ENCODE data around the gene ETV6. TPM values are rescaled to one million over a fixed set of nuclear protein-coding genes. Genes with fewer than 3 reads are reported as not detected.

Gene ETV6
- total RNA-seq, 1 experiment from 2014 or later: 89.1 TPM

DNA sequence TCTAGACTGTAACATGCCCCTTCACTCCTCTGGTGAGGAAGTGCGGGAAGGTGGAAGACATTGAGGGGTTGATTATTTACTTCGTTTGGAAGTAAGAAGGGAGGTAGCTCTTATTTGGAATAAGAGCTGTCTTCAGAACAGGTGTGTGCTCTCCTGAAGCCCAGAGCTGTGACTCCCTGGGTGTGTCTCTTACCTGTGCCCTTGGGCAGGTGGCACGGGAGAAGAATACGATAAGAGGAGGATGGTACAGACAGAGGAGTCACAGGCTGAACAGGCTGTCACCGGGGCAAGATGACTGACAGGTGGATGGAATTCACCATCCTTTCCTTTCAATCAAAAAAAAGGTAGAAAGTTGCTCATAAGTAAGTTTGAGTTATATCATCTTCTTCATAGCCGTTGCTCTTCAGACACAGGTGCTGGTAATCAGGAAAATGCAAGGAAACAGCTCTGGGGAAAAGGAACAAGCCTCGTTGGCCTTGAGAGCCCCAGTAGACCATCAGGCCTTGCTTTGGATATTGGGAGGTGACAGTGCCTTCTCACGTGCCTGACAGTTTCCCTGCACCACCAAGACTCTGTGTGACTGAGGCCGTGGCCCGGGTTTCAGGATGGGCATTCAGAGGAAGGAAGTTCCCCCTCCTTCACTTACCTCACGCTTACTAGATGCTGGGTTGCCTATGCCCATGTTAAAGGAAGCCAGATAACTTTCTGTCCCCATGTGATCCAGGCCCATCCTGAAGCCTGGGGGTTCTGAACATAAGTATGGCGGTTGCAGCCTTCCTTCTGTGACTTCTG lies 120.4 kb downstream of the ETV6 start:
- BruUV-seq (replicated peaks): no TSS peak
- no peaks in the 10 kb centered on the region for H3K9me3 Mint-ChIP-seq (ENCODE audit: low read depth, unreplicated experiment)
- peaks cover 8% of the 10 kb centered on the region for H3K36me3 Mint-ChIP-seq (ENCODE audit: insufficient read depth, unreplicated experiment)
- no peak for DNase-seq
- intact Hi-C loops (cut with micrococcal nuclease; ENCODE audit: unreplicated experiment): no loop called here
- H3K27ac Mint-ChIP-seq (ENCODE audit: unreplicated experiment): peak overlapping the region; percentile 51
- TF ChIP-seq, protein P1, sequence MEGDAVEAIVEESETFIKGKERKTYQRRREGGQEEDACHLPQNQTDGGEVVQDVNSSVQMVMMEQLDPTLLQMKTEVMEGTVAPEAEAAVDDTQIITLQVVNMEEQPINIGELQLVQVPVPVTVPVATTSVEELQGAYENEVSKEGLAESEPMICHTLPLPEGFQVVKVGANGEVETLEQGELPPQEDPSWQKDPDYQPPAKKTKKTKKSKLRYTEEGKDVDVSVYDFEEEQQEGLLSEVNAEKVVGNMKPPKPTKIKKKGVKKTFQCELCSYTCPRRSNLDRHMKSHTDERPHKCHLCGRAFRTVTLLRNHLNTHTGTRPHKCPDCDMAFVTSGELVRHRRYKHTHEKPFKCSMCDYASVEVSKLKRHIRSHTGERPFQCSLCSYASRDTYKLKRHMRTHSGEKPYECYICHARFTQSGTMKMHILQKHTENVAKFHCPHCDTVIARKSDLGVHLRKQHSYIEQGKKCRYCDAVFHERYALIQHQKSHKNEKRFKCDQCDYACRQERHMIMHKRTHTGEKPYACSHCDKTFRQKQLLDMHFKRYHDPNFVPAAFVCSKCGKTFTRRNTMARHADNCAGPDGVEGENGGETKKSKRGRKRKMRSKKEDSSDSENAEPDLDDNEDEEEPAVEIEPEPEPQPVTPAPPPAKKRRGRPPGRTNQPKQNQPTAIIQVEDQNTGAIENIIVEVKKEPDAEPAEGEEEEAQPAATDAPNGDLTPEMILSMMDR (IDR thresholded peaks at IDR 0.05; ENCODE audit: unreplicated experiment): no peak
- H3K4me1 Mint-ChIP-seq (ENCODE audit: low read depth, unreplicated experiment): peaks cover 78% of the 10 kb centered on the region
- H3K4me3 Mint-ChIP-seq (ENCODE audit: low read depth, unreplicated experiment): no peak overlapping the region
- CTCF ChIA-PET: no interaction called here
- no peaks in the 10 kb centered on the region for H3K27me3 Mint-ChIP-seq (ENCODE audit: unreplicated experiment)

DNA sequence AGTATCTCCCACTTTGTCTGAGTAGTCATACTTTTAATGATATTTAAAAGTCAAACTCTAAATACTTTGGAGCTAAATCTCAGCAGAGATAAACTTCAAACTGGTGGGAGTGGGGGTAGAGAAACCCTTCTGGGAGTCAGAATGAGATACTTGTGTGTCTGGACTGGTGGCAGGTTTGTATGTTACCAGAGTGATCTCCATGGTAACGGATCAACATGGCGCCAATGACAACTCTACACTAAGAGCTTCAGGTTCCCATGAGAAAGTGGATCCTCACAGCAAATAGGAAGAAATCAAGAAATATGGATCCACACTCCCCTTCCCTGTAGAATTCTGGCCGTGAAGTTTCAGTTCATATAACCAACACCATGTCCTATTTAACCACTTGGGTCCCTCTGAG lies 121.9 kb downstream of the ETV6 start:
- DNase-seq: no peak
- peak overlapping the region; percentile 28 for H3K27ac Mint-ChIP-seq (ENCODE audit: unreplicated experiment)
- TF ChIP-seq, protein P1 (IDR thresholded peaks at IDR 0.05; ENCODE audit: unreplicated experiment): no peak
- CTCF ChIA-PET: interaction anchor here (0.9 kb wide), 1 partner anchor 25 kb away, joined by 3 read pairs; no protein-coding TSS in a partner anchor
- H3K36me3 Mint-ChIP-seq (ENCODE audit: insufficient read depth, unreplicated experiment): peaks cover 7% of the 10 kb centered on the region
- no TSS peak for BruUV-seq (replicated peaks)
- H3K4me1 Mint-ChIP-seq (ENCODE audit: low read depth, unreplicated experiment): peaks cover 64% of the 10 kb centered on the region
- H3K9me3 Mint-ChIP-seq (ENCODE audit: low read depth, unreplicated experiment): no peaks in the 10 kb centered on the region
- H3K4me3 Mint-ChIP-seq (ENCODE audit: low read depth, unreplicated experiment): no peak overlapping the region
- intact Hi-C loops (cut with micrococcal nuclease; ENCODE audit: unreplicated experiment): no loop called here
- no peaks in the 10 kb centered on the region for H3K27me3 Mint-ChIP-seq (ENCODE audit: unreplicated experiment)

DNA sequence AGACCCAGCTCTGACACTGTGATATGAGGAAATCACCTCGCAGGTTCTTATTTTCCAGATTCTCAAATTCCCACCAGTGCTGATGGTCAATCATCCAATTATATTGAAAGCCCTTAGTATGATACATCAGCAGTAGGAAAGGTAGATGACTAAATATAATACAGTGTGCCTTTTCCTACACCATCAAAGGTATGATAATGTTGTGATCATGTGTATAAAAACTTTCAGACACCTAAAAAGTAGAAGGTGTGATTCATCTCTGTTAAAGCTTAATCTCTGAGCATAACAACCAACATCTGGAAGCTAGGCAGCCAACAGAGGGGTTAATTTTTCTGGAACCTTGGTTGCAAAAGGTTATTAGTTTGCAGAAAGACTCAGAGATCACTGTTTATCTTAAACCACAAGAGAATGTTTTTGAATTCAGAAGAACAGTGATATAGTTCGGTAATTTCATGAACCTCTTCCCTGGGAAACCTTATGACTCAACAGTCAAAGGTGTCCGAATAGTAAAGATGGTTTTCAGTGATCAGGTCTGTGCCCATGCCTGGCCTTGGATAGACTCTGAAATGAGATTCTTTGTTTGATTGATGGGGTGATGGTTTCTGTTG lies 122.5 kb downstream of the ETV6 start:
- CTCF ChIA-PET: interaction anchor here (0.9 to 1.1 kb wide), 2 partner anchors 26 to 237 kb away, joined by 3 read pairs; no protein-coding TSS in a partner anchor
- DNase-seq: no peak

DNA sequence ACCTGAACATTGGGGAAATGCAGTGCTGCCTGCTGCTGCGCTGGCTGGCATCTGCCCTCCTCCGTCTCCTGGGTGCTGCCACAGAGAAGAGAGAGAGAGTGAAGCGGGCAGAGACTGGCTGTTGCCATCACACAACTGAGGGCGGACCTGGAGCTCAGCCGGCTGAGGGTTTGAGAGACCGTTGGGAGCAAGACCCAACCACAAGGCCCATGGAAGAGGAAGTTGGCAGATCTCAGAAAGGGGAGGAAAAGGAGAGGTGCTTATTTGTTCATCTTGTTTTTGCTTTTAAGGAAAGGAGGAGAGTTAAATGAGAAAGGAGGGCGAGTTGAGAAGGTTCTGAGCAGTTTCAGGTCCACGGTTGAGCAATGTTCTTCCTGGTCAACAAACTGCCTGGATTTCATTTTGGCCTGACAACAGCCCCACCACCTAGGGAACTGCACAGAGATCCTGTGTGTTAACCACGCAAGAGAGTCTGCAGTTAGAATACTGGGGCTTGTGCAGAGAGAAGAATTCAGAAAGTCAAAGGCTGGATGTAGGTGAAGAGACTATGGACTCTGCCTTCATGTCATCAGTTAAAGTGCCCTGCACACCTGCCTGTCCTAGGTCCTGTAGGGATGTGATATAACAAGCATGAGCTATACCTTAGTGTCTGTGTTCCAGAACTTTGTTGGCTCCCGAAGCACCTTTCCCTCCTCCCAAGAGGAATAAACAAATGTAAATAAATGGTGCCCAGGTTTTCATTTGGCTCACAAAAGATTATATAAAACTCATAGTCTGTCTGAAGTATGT lies 124.6 kb downstream of the ETV6 start:
- TF ChIP-seq, protein P1 (IDR thresholded peaks at IDR 0.05; ENCODE audit: unreplicated experiment): no peak
- Mint-ChIP-seq H3K27ac (ENCODE audit: unreplicated experiment) (no peak overlapping the region), H3K9me3 (ENCODE audit: low read depth, unreplicated experiment) (no peaks in the 10 kb centered on the region), H3K36me3 (ENCODE audit: insufficient read depth, unreplicated experiment) (peaks cover 7% of the 10 kb centered on the region), H3K4me3 (ENCODE audit: low read depth, unreplicated experiment) (no peak overlapping the region), H3K27me3 (ENCODE audit: unreplicated experiment) (no peaks in the 10 kb centered on the region), H3K4me1 (ENCODE audit: low read depth, unreplicated experiment) (peaks cover 37% of the 10 kb centered on the region)
- DNase-seq: no peak
- intact Hi-C loops (cut with micrococcal nuclease; ENCODE audit: unreplicated experiment): no loop called here
- no TSS peak for BruUV-seq (replicated peaks)
- CTCF ChIA-PET: no interaction called here

More for the DNA sequence above, 122.5 kb downstream of the ETV6 start:
- peak overlapping the region; percentile 61 for H3K27ac Mint-ChIP-seq (ENCODE audit: unreplicated experiment)
- no peak overlapping the region for H3K4me3 Mint-ChIP-seq (ENCODE audit: low read depth, unreplicated experiment)
- TF ChIP-seq, protein P1 (IDR thresholded peaks at IDR 0.05; ENCODE audit: unreplicated experiment): no peak
- peaks cover 7% of the 10 kb centered on the region for H3K36me3 Mint-ChIP-seq (ENCODE audit: insufficient read depth, unreplicated experiment)
- no TSS peak for BruUV-seq (replicated peaks)
- H3K27me3 Mint-ChIP-seq (ENCODE audit: unreplicated experiment): no peaks in the 10 kb centered on the region
- no peaks in the 10 kb centered on the region for H3K9me3 Mint-ChIP-seq (ENCODE audit: low read depth, unreplicated experiment)
- intact Hi-C loops (cut with micrococcal nuclease; ENCODE audit: unreplicated experiment): no loop called here
- H3K4me1 Mint-ChIP-seq (ENCODE audit: low read depth, unreplicated experiment): peaks cover 57% of the 10 kb centered on the region

Data from Calu3 (cell line).